GM12878 (cell line): Measurements from ENCODE around the gene FTSJ1. TPM values are rescaled to one million over a fixed set of nuclear protein-coding genes. Genes with fewer than 3 reads are reported as not detected.

ENCODE experiments used
- HDGF ChIP-seq: fragments of 450-650 bp; IDR thresholded peaks from 2 replicates; pipeline ENCODE4 v1.6.1; 2016; ENCODE audit warnings: antibody characterized with exemption
- KAT2A ChIP-seq: conservative IDR thresholded peaks from 2 replicates; pipeline ENCODE4 v1.6.1; 2011; ENCODE audit warnings: low read depth, low read length; ENCODE audit not compliant: control insufficient read depth
- polyA plus RNA-seq, 11 experiments: library from polyadenylated mRNA; depleted of rRNA in 4 of 11; unstranded in 6 of 11; stranded (reverse) in 5 of 11; fragments of >200 nt; fragmentation: Nextera tagmentation in 4 of 11; fragmentation: Illumina TruSeq in 1 of 11; extraction: Ambion mirVana in 4 of 11; extraction: Trizol in 1 of 11; gene quantifications; 1 replicate in 1 of 11; 2 replicates in 10 of 11; pipeline versions ENCODE4 v1.2.1 to v1.2.3, GENCODE V29; 2011 to 2016; ENCODE audit warnings: inconsistent platforms in 2 of 11, missing spikeins in 2 of 11, low read depth in 1 of 11
- total RNA-seq, 4 experiments: library from RNA; depleted of rRNA in 3 of 4; stranded (reverse); fragments of >200 nt in 3 of 4; fragmentation: Illumina TruSeq in 1 of 4; extraction: Trizol in 1 of 4; gene quantifications; 2 replicates each; pipeline versions ENCODE4 v1.2.1 to v1.2.3, GENCODE V29; 2013 to 2021
- TF ChIP-seq, protein P1 (sequence below): fragments of 450-650 bp; IDR thresholded peaks from 2 replicates; pipeline ENCODE4 v1.6.1; 2016; ENCODE audit warnings: mild to moderate bottlenecking, moderate library complexity, borderline replicate concordance
- TF ChIP-seq, protein P2 (sequence below): fragments of 450-650 bp; IDR thresholded peaks from 2 replicates; pipeline ENCODE4 v1.6.1; 2014; ENCODE audit warnings: mild to moderate bottlenecking
- TF ChIP-seq, protein P3 (sequence below): IDR thresholded peaks from 2 replicates; pipeline ENCODE4 v1.6.1; 2011; ENCODE audit warnings: low read depth, low read length, improper control_type of control experiment, borderline replicate concordance
- TF ChIP-seq, protein P4 (sequence below): IDR thresholded peaks from 2 replicates; pipeline ENCODE4 v1.6.1; 2012; ENCODE audit warnings: low read depth, low read length, improper control_type of control experiment

Gene FTSJ1
- total and polyA plus RNA-seq, 10 of the 15 experiments (the other 5 are each of a cell fraction or from before 2014, with no cell fraction given): 8.8 to 87.8 (median 57.9) TPM

DNA sequence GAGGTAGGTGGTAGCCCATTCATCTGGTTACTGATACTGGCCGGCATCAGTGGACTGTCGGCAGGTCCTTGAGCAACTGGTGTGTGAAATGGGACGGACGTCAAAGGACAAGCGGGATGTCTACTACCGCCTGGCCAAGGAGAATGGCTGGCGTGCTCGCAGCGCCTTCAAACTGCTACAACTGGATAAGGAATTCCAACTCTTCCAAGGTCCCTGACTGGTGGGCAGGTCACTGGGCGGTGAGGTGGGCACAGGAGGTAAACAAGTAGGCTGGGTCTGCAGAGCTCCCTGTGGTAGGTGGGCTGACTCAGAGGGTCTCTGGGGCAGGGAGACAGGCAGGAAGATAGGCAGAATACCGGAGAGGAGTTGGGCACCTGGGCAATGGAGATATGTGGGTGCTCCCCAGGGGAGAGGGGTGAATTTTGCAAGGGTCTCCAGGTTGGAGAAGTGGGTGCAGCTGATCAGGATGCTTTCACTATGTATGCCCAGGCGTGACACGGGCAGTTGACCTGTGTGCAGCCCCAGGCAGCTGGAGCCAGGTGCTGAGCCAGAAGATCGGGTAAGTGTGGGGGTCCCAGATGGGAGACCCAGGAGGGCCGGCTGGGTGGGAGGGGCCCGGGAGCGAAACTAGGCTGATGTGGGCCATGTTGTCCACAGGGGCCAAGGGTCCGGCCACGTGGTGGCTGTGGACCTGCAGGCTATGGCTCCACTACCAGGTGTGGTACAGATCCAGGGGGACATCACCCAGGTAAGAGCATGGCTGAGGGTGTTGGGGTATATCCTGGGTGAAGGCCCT is 2.2 kb downstream of the FTSJ1 start (continued):
- TF ChIP-seq, protein P1, sequence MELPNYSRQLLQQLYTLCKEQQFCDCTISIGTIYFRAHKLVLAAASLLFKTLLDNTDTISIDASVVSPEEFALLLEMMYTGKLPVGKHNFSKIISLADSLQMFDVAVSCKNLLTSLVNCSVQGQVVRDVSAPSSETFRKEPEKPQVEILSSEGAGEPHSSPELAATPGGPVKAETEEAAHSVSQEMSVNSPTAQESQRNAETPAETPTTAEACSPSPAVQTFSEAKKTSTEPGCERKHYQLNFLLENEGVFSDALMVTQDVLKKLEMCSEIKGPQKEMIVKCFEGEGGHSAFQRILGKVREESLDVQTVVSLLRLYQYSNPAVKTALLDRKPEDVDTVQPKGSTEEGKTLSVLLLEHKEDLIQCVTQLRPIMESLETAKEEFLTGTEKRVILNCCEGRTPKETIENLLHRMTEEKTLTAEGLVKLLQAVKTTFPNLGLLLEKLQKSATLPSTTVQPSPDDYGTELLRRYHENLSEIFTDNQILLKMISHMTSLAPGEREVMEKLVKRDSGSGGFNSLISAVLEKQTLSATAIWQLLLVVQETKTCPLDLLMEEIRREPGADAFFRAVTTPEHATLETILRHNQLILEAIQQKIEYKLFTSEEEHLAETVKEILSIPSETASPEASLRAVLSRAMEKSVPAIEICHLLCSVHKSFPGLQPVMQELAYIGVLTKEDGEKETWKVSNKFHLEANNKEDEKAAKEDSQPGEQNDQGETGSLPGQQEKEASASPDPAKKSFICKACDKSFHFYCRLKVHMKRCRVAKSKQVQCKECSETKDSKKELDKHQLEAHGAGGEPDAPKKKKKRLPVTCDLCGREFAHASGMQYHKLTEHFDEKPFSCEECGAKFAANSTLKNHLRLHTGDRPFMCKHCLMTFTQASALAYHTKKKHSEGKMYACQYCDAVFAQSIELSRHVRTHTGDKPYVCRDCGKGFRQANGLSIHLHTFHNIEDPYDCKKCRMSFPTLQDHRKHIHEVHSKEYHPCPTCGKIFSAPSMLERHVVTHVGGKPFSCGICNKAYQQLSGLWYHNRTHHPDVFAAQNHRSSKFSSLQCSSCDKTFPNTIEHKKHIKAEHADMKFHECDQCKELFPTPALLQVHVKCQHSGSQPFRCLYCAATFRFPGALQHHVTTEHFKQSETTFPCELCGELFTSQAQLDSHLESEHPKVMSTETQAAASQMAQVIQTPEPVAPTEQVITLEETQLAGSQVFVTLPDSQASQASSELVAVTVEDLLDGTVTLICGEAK: no peak
- TF ChIP-seq, protein P2, sequence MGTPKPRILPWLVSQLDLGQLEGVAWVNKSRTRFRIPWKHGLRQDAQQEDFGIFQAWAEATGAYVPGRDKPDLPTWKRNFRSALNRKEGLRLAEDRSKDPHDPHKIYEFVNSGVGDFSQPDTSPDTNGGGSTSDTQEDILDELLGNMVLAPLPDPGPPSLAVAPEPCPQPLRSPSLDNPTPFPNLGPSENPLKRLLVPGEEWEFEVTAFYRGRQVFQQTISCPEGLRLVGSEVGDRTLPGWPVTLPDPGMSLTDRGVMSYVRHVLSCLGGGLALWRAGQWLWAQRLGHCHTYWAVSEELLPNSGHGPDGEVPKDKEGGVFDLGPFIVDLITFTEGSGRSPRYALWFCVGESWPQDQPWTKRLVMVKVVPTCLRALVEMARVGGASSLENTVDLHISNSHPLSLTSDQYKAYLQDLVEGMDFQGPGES: no peak
- TF ChIP-seq, protein P3, sequence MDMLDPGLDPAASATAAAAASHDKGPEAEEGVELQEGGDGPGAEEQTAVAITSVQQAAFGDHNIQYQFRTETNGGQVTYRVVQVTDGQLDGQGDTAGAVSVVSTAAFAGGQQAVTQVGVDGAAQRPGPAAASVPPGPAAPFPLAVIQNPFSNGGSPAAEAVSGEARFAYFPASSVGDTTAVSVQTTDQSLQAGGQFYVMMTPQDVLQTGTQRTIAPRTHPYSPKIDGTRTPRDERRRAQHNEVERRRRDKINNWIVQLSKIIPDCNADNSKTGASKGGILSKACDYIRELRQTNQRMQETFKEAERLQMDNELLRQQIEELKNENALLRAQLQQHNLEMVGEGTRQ: no peak
- TF ChIP-seq HDGF (no peak), KAT2A (no peak)
- TF ChIP-seq, protein P4, sequence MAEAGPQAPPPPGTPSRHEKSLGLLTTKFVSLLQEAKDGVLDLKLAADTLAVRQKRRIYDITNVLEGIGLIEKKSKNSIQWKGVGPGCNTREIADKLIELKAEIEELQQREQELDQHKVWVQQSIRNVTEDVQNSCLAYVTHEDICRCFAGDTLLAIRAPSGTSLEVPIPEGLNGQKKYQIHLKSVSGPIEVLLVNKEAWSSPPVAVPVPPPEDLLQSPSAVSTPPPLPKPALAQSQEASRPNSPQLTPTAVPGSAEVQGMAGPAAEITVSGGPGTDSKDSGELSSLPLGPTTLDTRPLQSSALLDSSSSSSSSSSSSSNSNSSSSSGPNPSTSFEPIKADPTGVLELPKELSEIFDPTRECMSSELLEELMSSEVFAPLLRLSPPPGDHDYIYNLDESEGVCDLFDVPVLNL: no peak
- TF ChIP-seq, all 136 proteins: peak for 0
